HepG2 (cell line): ENCODE results near the gene C20orf144. TPM values are rescaled to one million over a fixed set of nuclear protein-coding genes. Genes with fewer than 3 reads are reported as not detected.

Source experiments
- ARID4A ChIP-seq: sonication (generic); formaldehyde crosslinking; IDR thresholded peaks from 2 replicates; pipeline ENCODE4 v1.5.0; 2020; ENCODE audit warnings: mild to moderate bottlenecking, missing genetic modification reagents, borderline replicate concordance
- BCL3 ChIP-seq: sonication (generic); formaldehyde crosslinking; IDR thresholded peaks from 2 replicates; pipeline ENCODE4 v1.5.1; 2020; ENCODE audit warnings: mild to moderate bottlenecking, missing genetic modification reagents, moderate library complexity
- BORCS8-MEF2B ChIP-seq: sonication (generic); formaldehyde crosslinking; IDR thresholded peaks from 2 replicates; pipeline ENCODE4 v1.8.0; 2022; ENCODE audit warnings: mild to moderate bottlenecking, missing genetic modification reagents
- EED ChIP-seq: sonication (generic); formaldehyde crosslinking; IDR thresholded peaks from 2 replicates; pipeline ENCODE4 v1.5.0; 2020; ENCODE audit warnings: mild to moderate bottlenecking, missing genetic modification reagents
- ELF3 ChIP-seq: IDR thresholded peaks from 2 replicates; pipeline ENCODE4 v1.6.1; 2016; ENCODE audit warnings: missing genetic modification reagents, missing compliant biosample characterization
- KDM1A ChIP-seq: IDR thresholded peaks from 2 replicates; pipeline ENCODE4 v1.6.1; 2016; ENCODE audit warnings: missing compliant biosample characterization
- RARG ChIP-seq: sonication (generic); formaldehyde crosslinking; IDR thresholded peaks from 2 replicates; pipeline ENCODE4 v1.4.0; 2020; ENCODE audit warnings: low read depth, mild to moderate bottlenecking, missing genetic modification reagents
- RBM39 ChIP-seq: fragments of 200-400 bp; formaldehyde crosslinking; IDR thresholded peaks from one replicate; pipeline ENCODE4 v1.6.1; 2018; ENCODE audit warnings: antibody characterized with exemption, mild to moderate bottlenecking, low read depth, low read length; ENCODE audit not compliant: poor library complexity, severe bottlenecking
- SOX13 ChIP-seq, 3 experiments: fragments of 450-650 bp in 1 of 3; sonication (generic) in 1 of 3; formaldehyde crosslinking in 1 of 3; IDR thresholded peaks in 2 of 3; conservative IDR thresholded peaks in 1 of 3; 2 replicates each; pipeline versions ENCODE4 v1.5.0 to v1.6.1; 2016 to 2020; ENCODE audit warnings: antibody characterized with exemption in 1 of 3, mild to moderate bottlenecking in 1 of 3, missing compliant biosample characterization in 1 of 3, missing genetic modification reagents in 1 of 3, moderate library complexity in 1 of 3
- SSRP1 ChIP-seq: IDR thresholded peaks from 2 replicates; pipeline ENCODE4 v1.6.1; 2016; ENCODE audit warnings: control low read depth
- TRIM24 ChIP-seq: sonication (generic); formaldehyde crosslinking; IDR thresholded peaks from 2 replicates; pipeline ENCODE4 v1.8.0; 2022; ENCODE audit warnings: mild to moderate bottlenecking, missing genetic modification reagents
- YEATS4 ChIP-seq: sonication (generic); formaldehyde crosslinking; IDR thresholded peaks from 2 replicates; pipeline ENCODE4 v1.4.0; 2020; ENCODE audit warnings: missing genetic modification reagents, borderline replicate concordance
- ZBTB3 ChIP-seq: sonication (generic); formaldehyde crosslinking; IDR thresholded peaks from 2 replicates; pipeline ENCODE4 v1.4.0; 2020; ENCODE audit warnings: low read depth, mild to moderate bottlenecking, moderate library complexity, missing genetic modification reagents, borderline replicate concordance
- ZBTB8A ChIP-seq: sonication (generic); formaldehyde crosslinking; IDR thresholded peaks from 2 replicates; pipeline ENCODE4 v1.4.0; 2020; ENCODE audit warnings: mild to moderate bottlenecking, low read depth, missing genetic modification reagents, borderline replicate concordance
- ZMAT3 ChIP-seq: sonication (generic); formaldehyde crosslinking; conservative IDR thresholded peaks from 2 replicates; pipeline ENCODE4 v1.7.0; 2021; ENCODE audit warnings: missing genetic modification reagents
- ZNF180 ChIP-seq: sonication (generic); formaldehyde crosslinking; IDR thresholded peaks from 2 replicates; pipeline ENCODE4 v1.4.0; 2020; ENCODE audit warnings: low read depth, missing genetic modification reagents, borderline replicate concordance
- ZNF350 ChIP-seq: sonication (generic); formaldehyde crosslinking; IDR thresholded peaks from 2 replicates; pipeline ENCODE4 v1.4.0; 2020; ENCODE audit warnings: mild to moderate bottlenecking, low read depth, missing genetic modification reagents, borderline replicate concordance
- ZNF510 ChIP-seq: sonication (generic); formaldehyde crosslinking; IDR thresholded peaks from 2 replicates; pipeline ENCODE4 v1.4.0; 2020; ENCODE audit warnings: low read depth, mild to moderate bottlenecking, missing genetic modification reagents
- ZNF780A ChIP-seq: sonication (generic); formaldehyde crosslinking; IDR thresholded peaks from 2 replicates; pipeline ENCODE4 v1.8.0; 2022; ENCODE audit warnings: mild to moderate bottlenecking, missing genetic modification reagents, moderate library complexity
- polyA plus RNA-seq, 8 experiments: library from polyadenylated mRNA; depleted of rRNA in 3 of 8; stranded (reverse) in 7 of 8; unstranded in 1 of 8; fragments of >200 nt; fragmentation: Illumina TruSeq in 4 of 8; extraction: Trizol in 4 of 8; gene quantifications; 2 replicates each; pipeline versions ENCODE4 v1.2.1 to v1.2.3, GENCODE V29; 2011 to 2016; ENCODE audit warnings: low read depth in 4 of 8, missing spikeins in 1 of 8, mixed read lengths in 1 of 8; ENCODE audit not compliant: insufficient read depth in 1 of 8
- total RNA-seq, 5 experiments: library from RNA; depleted of rRNA; stranded (reverse); fragments of >200 nt; fragmentation: Illumina TruSeq; extraction: Trizol; gene quantifications; 2 replicates each; pipeline ENCODE4 v1.2.3, GENCODE V29; 2016; ENCODE audit warnings: low read depth in 1 of 5
- TF ChIP-seq, protein P1 (sequence below): sonication (generic); IDR thresholded peaks from 2 replicates; pipeline ENCODE4 v1.6.1; 2016; ENCODE audit warnings: low read depth, borderline replicate concordance
- TF ChIP-seq, protein P2 (sequence below): sonication (generic); formaldehyde crosslinking; IDR thresholded peaks from 2 replicates; pipeline ENCODE4 v1.8.0; 2022; ENCODE audit warnings: missing genetic modification reagents, mild to moderate bottlenecking, borderline replicate concordance

C20orf144 gene
- total and polyA plus RNA-seq, 2 of the 13 experiments (the other 11 are each of a cell fraction or from before 2014, with no cell fraction given): 0.09 to 0.16 TPM

DNA sequence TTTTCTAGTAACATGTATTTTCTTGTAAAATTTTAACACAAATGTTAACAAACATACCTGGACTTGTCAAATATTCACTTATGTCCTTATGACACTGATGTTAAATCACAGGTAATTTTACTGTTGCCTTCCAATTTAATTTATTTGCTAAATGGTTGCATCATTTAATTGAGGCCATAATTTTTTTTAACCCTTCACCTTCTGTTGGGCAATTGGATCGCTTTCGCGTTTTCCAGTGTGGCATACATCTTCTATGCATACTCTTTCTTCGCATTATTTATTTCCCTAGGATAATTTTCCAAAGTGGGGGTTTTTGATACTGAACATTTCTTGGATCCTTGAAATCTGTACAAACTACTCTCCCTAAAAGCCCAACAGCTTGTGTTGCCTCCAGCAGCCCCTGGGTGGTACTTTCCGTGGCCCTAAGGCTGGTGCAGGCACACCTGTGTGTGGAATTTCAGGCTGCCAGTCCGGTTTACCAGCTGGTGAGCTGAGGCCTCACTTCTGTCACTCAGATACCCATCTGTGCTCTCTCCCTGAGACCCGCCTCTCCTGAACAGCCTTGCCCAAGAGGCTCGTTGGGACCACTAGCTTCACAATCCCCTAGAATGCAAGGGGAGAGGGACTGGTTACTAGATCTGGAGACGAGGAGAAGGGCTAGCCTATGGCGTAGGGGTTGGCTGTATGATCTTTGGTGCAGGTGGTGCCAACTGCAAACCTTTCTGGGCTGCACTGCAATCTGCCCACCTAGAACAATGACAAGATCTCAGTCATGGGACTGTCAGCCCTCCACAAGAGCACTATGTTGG lies 11.2 kb upstream of the C20orf144 start (continued):
- no peak for TF ChIP-seq ZBTB8A (CRISPR knock-in tag)
- TF ChIP-seq ZNF510 (CRISPR knock-in tag): no peak
- TF ChIP-seq RBM39: no peak
- TF ChIP-seq ZMAT3 (CRISPR knock-in tag): 0 out of 2 replicates have a peak, but pooled peaks have one; percentile 29
- TF ChIP-seq KDM1A (CRISPR knock-in tag): no peak
- no peak for TF ChIP-seq ZNF350 (CRISPR knock-in tag)
- no peak for TF ChIP-seq TRIM24
- TF ChIP-seq ARID4A: peak; percentile 19; the same call in 1 of the 2 replicates
- TF ChIP-seq ZNF780A: no peak
- 0 out of 2 replicates have a peak, but pooled peaks have one; percentile 21 for TF ChIP-seq BORCS8-MEF2B (CRISPR knock-in tag)
- no peak for TF ChIP-seq ELF3 (CRISPR knock-in tag)
- TF ChIP-seq EED: no peak
- no peak for TF ChIP-seq BCL3 (CRISPR knock-in tag)
- no peak for TF ChIP-seq ZNF180 (CRISPR knock-in tag)
- TF ChIP-seq RARG: no peak
- no peak for TF ChIP-seq YEATS4 (CRISPR knock-in tag)
- TF ChIP-seq, protein P1, sequence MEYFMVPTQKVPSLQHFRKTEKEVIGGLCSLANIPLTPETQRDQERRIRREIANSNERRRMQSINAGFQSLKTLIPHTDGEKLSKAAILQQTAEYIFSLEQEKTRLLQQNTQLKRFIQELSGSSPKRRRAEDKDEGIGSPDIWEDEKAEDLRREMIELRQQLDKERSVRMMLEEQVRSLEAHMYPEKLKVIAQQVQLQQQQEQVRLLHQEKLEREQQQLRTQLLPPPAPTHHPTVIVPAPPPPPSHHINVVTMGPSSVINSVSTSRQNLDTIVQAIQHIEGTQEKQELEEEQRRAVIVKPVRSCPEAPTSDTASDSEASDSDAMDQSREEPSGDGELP: no peak
- peak; percentile 95; the same call in 1 of the 2 replicates for TF ChIP-seq SSRP1
- TF ChIP-seq SOX13 (IDR thresholded peaks at IDR 0.05): no peak
- TF ChIP-seq SOX13 (CRISPR knock-in tag; conservative IDR thresholded peaks at IDR 0.05 in 1 of 2, IDR thresholded peaks at IDR 0.05 in 1 of 2): no peak
- TF ChIP-seq, protein P2, sequence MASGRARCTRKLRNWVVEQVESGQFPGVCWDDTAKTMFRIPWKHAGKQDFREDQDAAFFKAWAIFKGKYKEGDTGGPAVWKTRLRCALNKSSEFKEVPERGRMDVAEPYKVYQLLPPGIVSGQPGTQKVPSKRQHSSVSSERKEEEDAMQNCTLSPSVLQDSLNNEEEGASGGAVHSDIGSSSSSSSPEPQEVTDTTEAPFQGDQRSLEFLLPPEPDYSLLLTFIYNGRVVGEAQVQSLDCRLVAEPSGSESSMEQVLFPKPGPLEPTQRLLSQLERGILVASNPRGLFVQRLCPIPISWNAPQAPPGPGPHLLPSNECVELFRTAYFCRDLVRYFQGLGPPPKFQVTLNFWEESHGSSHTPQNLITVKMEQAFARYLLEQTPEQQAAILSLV (CRISPR knock-in tag): 0 out of 2 replicates have a peak, but pooled peaks have one; percentile 34
- no peak for TF ChIP-seq ZBTB3
